Type B pancreatic cell (in vitro differentiated cells): ENCODE data around the gene SH3RF3. TPM values are rescaled to one million over a fixed set of nuclear protein-coding genes. Genes with fewer than 3 reads are reported as not detected.
"Not testable (repeated sequence)": the region's sequence is repeated elsewhere in the genome, so short reads cannot be mapped to it uniquely, and the experiment has no call there.

ENCODE experiments used
- DNase-seq: peaks from one replicate; pipeline ENCODE4 v3.0.0; 2021; ENCODE audit warnings: mixed read lengths; ENCODE audit not compliant: unreplicated experiment; ENCODE audit errors: extremely low spot score
- H3K27ac Mint-ChIP-seq: 2 replicates; pipeline ENCODE4 v1.8.0; 2021; ENCODE audit warnings: mild to moderate bottlenecking, mixed read lengths
- H3K27me3 Mint-ChIP-seq: 2 replicates; pipeline ENCODE4 v1.8.0; 2021; ENCODE audit warnings: mixed read lengths
- H3K36me3 Mint-ChIP-seq: 2 replicates; pipeline ENCODE4 v1.8.0; 2021; ENCODE audit warnings: mixed read lengths
- H3K4me1 Mint-ChIP-seq: one replicate; pipeline ENCODE4 v1.8.0; 2021; ENCODE audit warnings: mixed read lengths; ENCODE audit not compliant: unreplicated experiment
- H3K4me3 Mint-ChIP-seq: 2 replicates; pipeline ENCODE4 v1.8.0; 2021; ENCODE audit warnings: mild to moderate bottlenecking, mixed read lengths
- H3K9me3 Mint-ChIP-seq: 2 replicates; pipeline ENCODE4 v1.8.0; 2021; ENCODE audit warnings: mixed read lengths
- CTCF ChIP-seq: fragments of 200-600 bp; sonication (generic); conservative IDR thresholded peaks from 2 replicates; pipeline ENCODE4 v1.5.0; 2021; ENCODE audit warnings: antibody characterized with exemption, mild to moderate bottlenecking
- total RNA-seq: library from RNA; stranded (reverse); gene quantifications from 2 replicates; pipeline ENCODE4 v1.2.1, GENCODE V29; 2021; ENCODE audit warnings: low replicate concordance

The SH3RF3 gene
- total RNA-seq, 1 donor from 2014 or later = 13.9 TPM

- Mint-ChIP-seq H3K36me3 (no peaks in the 10 kb centered on the region), H3K4me1 (peaks cover 12% of the 10 kb centered on the region), H3K4me3 (no peak overlapping the region), H3K27ac (no peak overlapping the region), H3K27me3 (peaks cover 14% of the 10 kb centered on the region), H3K9me3 (no peaks in the 10 kb centered on the region)
- no peak for TF ChIP-seq CTCF
- DNase-seq = peak; percentile 32
These were observed 11.2 kb upstream of the SH3RF3 start for GRCh38 chr2:109117780-109118179.

GRCh38 chr2:109118321-109118720 is 10.7 kb upstream of the SH3RF3 start:
- DNase-seq = peak; percentile 27
- TF ChIP-seq CTCF = no peak
- Mint-ChIP-seq H3K4me3 (no peak overlapping the region), H3K4me1 (peaks cover 12% of the 10 kb centered on the region), H3K36me3 (no peaks in the 10 kb centered on the region), H3K27me3 (peaks cover 16% of the 10 kb centered on the region), H3K9me3 (no peaks in the 10 kb centered on the region), H3K27ac (no peak overlapping the region)

GRCh38 chr2:109120166-109120565 is 8.8 kb upstream of the SH3RF3 start:
- H3K9me3 Mint-ChIP-seq = no peaks in the 10 kb centered on the region
- H3K36me3 Mint-ChIP-seq = no peaks in the 10 kb centered on the region
- no peak overlapping the region for H3K4me3 Mint-ChIP-seq
- no peak overlapping the region for H3K27ac Mint-ChIP-seq
- peaks cover 21% of the 10 kb centered on the region for H3K27me3 Mint-ChIP-seq
- peak; percentile 59 for DNase-seq
- no peak for TF ChIP-seq CTCF
- peaks cover 16% of the 10 kb centered on the region for H3K4me1 Mint-ChIP-seq

GRCh38 chr2:109120686-109121085 is 8.3 kb upstream of the SH3RF3 start:
- Mint-ChIP-seq H3K4me1 (peaks cover 16% of the 10 kb centered on the region), H3K27me3 (peaks cover 21% of the 10 kb centered on the region)
- not testable (repeated sequence) for H3K4me3 Mint-ChIP-seq, H3K36me3 Mint-ChIP-seq, H3K9me3 Mint-ChIP-seq, H3K27ac Mint-ChIP-seq, DNase-seq

GRCh38 chr2:109123586-109124201 is 5.3 kb upstream of the SH3RF3 start:
- H3K9me3 Mint-ChIP-seq = no peaks in the 10 kb centered on the region
- peaks cover 16% of the 10 kb centered on the region for H3K4me1 Mint-ChIP-seq
- peaks cover 30% of the 10 kb centered on the region for H3K27me3 Mint-ChIP-seq
- H3K4me3 Mint-ChIP-seq = no peak overlapping the region
- no peak overlapping the region for H3K27ac Mint-ChIP-seq
- H3K36me3 Mint-ChIP-seq = no peaks in the 10 kb centered on the region
- DNase-seq = no peak
- no peak for TF ChIP-seq CTCF

GRCh38 chr2:109124982-109125592 is 3.9 kb upstream of the SH3RF3 start:
- Mint-ChIP-seq H3K36me3 (no peaks in the 10 kb centered on the region), H3K27ac (no peak overlapping the region), H3K4me1 (peaks cover 18% of the 10 kb centered on the region), H3K4me3 (no peak overlapping the region), H3K9me3 (no peaks in the 10 kb centered on the region), H3K27me3 (peaks cover 27% of the 10 kb centered on the region)
- DNase-seq = no peak
- no peak for TF ChIP-seq CTCF
